ENCODE measurements around the gene ADGB. TPM values are rescaled to one million over a fixed set of nuclear protein-coding genes. Genes with fewer than 3 reads are reported as not detected.

The ADGB gene
- total and polyA plus RNA-seq, 9 of the 15 experiments (the other 6 are each of a cell fraction or from before 2014, with no cell fraction given): not detected

DNA sequence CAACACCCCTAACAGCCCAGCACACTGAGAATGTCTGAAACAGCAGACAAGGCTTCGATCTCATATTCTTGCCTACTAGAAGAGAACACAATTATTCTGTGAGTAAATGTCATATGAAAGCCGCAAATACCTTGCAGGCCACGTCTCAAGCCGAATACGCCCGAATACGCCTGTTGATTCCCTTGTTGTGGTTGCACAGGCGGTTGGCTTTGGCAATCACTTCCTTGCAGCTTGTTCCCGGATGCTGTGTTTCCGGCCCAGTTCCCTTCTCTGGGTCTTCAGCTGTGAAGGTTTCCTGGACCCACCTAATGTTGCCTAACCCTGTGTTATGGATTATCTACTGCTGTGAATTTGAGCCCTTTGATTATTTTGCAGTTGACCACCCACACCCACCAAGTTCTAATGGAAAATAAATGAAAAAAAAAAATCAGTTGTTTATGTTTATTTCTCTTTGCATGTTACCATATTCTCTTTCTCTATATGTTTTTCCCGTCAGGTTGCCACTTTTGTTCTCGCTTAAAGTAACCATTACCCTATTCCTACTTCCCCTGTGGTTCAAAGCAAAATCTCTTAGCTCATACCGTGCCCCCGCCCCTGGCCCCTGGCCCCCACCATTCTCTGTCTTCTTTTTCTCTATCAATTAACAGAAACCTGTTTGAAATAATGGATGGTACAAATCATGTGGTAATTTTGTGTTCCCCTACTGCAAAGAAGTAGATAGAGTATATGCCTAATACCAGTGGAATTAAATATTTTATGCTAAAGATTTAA lies 172.4 kb downstream of the ADGB start (continued):
- TF ChIP-seq CUX1 (CRISPR knock-in tag; IDR thresholded peaks at IDR 0.05) (no peak), ZNF174 (CRISPR knock-in tag; IDR thresholded peaks at IDR 0.05) (no peak), ZNF586 (CRISPR knock-in tag; conservative IDR thresholded peaks at IDR 0.05) (no peak), YBX1 (IDR thresholded peaks at IDR 0.05) (no peak), MED1 (CRISPR knock-in tag; IDR thresholded peaks at IDR 0.05; ENCODE audit: borderline replicate concordance) (no peak), ZFP36 (IDR thresholded peaks at IDR 0.05; ENCODE audit: low read depth, low read length, partially characterized antibody) (no peak), SETDB1 (IDR thresholded peaks at IDR 0.05; ENCODE audit: low read length) (no peak), ZKSCAN1 (IDR thresholded peaks at IDR 0.05; ENCODE audit: low read depth, low read length) (no peak), FOXM1 (IDR thresholded peaks at IDR 0.05; ENCODE audit: low read depth) (no peak; the same call in 1 of the 2 replicates), FOXM1 (CRISPR knock-in tag; IDR thresholded peaks at IDR 0.05; ENCODE audit: low read depth) (no peak)
- TF ChIP-seq, protein P1, sequence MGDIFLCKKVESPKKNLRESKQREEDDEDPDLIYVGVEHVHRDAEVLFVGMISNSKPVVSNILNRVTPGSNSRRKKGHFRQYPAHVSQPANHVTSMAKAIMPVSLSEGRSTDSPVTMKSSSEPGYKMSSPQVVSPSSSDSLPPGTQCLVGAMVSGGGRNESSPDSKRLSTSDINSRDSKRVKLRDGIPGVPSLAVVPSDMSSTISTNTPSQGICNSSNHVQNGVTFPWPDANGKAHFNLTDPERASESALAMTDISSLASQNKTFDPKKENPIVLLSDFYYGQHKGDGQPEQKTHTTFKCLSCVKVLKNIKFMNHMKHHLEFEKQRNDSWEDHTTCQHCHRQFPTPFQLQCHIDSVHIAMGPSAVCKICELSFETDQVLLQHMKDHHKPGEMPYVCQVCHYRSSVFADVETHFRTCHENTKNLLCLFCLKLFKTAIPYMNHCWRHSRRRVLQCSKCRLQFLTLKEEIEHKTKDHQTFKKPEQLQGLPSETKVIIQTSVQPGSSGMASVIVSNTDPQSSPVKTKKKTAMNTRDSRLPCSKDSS (IDR thresholded peaks at IDR 0.05; ENCODE audit: low read depth, partially characterized antibody): no peak
- TF ChIP-seq, protein P2, sequence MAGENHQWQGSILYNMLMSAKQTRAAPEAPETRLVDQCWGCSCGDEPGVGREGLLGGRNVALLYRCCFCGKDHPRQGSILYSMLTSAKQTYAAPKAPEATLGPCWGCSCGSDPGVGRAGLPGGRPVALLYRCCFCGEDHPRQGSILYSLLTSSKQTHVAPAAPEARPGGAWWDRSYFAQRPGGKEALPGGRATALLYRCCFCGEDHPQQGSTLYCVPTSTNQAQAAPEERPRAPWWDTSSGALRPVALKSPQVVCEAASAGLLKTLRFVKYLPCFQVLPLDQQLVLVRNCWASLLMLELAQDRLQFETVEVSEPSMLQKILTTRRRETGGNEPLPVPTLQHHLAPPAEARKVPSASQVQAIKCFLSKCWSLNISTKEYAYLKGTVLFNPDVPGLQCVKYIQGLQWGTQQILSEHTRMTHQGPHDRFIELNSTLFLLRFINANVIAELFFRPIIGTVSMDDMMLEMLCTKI (IDR thresholded peaks at IDR 0.05; ENCODE audit: partially characterized antibody): no peak
- TF ChIP-seq, protein P3, sequence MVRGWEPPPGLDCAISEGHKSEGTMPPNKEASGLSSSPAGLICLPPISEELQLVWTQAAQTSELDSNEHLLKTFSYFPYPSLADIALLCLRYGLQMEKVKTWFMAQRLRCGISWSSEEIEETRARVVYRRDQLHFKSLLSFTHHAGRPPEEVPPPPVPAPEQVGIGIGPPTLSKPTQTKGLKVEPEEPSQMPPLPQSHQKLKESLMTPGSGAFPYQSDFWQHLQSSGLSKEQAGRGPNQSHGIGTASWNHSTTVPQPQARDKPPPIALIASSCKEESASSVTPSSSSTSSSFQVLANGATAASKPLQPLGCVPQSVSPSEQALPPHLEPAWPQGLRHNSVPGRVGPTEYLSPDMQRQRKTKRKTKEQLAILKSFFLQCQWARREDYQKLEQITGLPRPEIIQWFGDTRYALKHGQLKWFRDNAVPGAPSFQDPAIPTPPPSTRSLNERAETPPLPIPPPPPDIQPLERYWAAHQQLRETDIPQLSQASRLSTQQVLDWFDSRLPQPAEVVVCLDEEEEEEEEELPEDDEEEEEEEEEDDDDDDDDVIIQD (CRISPR knock-in tag; IDR thresholded peaks at IDR 0.05): no peak
- TF ChIP-seq, protein P4, sequence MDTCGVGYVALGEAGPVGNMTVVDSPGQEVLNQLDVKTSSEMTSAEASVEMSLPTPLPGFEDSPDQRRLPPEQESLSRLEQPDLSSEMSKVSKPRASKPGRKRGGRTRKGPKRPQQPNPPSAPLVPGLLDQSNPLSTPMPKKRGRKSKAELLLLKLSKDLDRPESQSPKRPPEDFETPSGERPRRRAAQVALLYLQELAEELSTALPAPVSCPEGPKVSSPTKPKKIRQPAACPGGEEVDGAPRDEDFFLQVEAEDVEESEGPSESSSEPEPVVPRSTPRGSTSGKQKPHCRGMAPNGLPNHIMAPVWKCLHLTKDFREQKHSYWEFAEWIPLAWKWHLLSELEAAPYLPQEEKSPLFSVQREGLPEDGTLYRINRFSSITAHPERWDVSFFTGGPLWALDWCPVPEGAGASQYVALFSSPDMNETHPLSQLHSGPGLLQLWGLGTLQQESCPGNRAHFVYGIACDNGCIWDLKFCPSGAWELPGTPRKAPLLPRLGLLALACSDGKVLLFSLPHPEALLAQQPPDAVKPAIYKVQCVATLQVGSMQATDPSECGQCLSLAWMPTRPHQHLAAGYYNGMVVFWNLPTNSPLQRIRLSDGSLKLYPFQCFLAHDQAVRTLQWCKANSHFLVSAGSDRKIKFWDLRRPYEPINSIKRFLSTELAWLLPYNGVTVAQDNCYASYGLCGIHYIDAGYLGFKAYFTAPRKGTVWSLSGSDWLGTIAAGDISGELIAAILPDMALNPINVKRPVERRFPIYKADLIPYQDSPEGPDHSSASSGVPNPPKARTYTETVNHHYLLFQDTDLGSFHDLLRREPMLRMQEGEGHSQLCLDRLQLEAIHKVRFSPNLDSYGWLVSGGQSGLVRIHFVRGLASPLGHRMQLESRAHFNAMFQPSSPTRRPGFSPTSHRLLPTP (IDR thresholded peaks at IDR 0.05; ENCODE audit: borderline replicate concordance, extremely low read depth, insufficient read length): no peak
